GM18951 (cell line): ENCODE results near the gene SCAMP4.

Experiments used
- POLR2A ChIP-seq: IDR thresholded peaks from 4 replicates; pipeline ENCODE4 v1.6.1; 2011; ENCODE audit warnings: mild to moderate bottlenecking; ENCODE audit not compliant: insufficient read length, insufficient read depth; ENCODE audit errors: extremely low read depth
- in situ Hi-C: fragments of 300-500 bp; cut with MboI; formaldehyde crosslinking; loops from one replicate; pipeline ENCODE4 v1.12.0; 2022; ENCODE audit warnings: low sequenced_read_pairs, mixed read lengths, inconsistent platforms; ENCODE audit not compliant: unreplicated experiment

The SCAMP4 gene

DNA sequence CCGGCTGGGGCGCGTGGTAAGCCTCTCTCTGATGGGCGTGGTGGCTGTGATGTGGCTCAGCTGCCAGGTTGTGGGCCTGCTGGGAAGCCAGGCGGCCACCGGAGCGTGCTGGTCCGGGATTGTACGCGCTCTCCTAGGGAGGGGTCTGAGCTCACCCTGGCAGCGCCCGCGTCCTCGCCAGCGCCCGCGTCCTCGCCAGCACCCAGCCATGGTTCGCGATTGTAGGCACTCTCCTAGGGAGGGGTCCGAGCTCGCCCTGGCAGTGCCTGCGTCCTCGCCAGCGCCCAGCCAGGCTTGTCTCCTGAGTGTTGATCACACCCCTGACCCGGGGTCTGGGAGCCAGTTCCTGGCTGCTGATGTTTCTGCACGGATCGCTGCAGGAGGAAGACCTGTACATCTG, 13.8 kb downstream of the SCAMP4 start:
- in situ Hi-C loops: no loop called here
- TF ChIP-seq POLR2A: no peak

DNA sequence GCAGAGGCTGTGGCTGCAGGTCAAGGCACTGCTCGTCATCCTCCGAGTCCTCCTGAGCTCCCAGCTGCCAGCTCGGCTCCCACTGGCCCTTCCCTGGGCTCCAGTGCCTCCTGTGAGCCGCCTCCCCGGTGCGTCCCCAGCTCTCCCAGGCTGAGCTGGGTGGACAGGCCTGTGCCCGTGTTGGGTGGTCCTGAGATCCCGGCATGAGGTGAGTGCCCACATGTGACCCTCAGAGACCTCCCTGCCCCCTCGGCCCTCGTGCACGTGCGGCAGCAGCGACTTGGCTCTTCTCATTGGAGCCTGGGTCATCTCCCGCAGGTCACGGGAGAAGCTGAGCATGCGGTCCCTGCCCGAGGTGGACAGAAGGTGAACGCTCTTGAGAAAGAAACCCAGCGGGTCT, 15.4 kb downstream of the SCAMP4 start:
- in situ Hi-C loops: no loop called here
- no peak for TF ChIP-seq POLR2A

- TF ChIP-seq POLR2A: no peak
- in situ Hi-C loops: no loop called here
Measured at GRCh38 chr19:1921326-1921725, 16.1 kb downstream of the SCAMP4 start.

DNA sequence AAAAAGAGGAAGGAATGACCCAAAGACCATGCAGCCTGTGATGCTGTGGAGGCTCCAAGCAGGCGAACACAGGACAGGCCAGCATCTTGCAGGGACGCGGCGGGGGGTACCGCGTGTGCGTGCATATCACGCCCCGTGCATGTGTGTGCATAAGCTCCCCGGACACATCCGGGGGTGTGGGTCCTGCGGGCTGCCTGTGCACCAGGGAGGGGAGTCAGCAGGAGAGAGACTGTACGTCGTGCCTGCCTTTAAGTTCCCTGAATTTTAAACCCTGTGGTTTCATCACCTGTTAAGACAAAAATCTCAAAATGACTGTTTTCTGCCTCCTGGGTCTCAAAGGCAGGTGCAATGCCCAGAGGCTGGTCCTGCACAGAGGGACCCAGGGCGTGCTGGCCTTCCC, 16.6 kb downstream of the SCAMP4 start:
- in situ Hi-C loops: no loop called here

GRCh38 chr19:1922803-1923202, 17.6 kb downstream of the SCAMP4 start:
- in situ Hi-C loops: no loop called here
- TF ChIP-seq POLR2A: no peak

More for the DNA sequence above, 16.6 kb downstream of the SCAMP4 start:
- no peak for TF ChIP-seq POLR2A

DNA sequence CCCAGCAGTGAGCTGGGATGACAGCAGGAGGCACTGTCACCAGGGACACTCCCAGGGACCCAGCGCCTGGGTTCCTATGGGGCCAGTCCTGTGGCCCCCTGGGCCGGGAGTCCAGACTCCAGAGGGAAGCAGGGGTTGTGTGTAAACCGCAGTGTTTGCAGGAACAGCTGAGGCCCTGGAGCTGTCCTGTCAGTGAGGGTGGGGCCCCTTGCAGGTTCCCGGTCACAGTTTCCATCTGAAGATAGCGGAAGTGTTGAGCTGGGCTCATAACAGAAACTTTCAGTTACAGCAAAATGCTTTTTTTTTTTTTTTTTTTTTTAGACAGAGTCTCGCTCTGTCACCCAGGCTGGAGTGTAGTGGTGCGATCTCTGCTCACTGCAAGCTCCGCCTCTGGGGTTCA, 18.1 kb downstream of the SCAMP4 start:
- no peak for TF ChIP-seq POLR2A
- in situ Hi-C loops: no loop called here

GRCh38 chr19:1924320-1924961, 19.2 kb downstream of the SCAMP4 start:
- in situ Hi-C loops: no loop called here

DNA sequence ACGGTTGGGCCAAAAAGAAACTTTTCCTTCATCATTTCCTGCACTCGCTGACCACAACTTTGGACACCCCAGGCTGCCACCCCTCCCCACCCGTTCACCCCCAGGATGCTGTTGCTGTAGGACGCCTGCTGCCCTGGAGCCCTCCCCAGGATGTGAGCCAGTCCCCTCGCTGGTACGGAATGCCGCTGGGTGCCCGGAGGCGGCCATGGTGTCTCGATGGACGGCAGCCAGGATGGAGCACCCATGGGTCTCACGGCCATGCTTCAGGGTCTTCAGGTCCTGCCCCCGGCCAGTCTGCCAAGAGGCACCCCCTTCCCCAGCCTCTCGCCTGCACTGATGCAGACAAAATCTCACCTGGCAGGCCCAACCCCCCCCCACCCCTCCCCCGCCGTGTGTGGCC, 20.3 kb downstream of the SCAMP4 start:
- in situ Hi-C loops: no loop called here
- TF ChIP-seq POLR2A: no peak

More at GRCh38 chr19:1924320-1924961, 19.2 kb downstream of the SCAMP4 start:
- no peak for TF ChIP-seq POLR2A

DNA sequence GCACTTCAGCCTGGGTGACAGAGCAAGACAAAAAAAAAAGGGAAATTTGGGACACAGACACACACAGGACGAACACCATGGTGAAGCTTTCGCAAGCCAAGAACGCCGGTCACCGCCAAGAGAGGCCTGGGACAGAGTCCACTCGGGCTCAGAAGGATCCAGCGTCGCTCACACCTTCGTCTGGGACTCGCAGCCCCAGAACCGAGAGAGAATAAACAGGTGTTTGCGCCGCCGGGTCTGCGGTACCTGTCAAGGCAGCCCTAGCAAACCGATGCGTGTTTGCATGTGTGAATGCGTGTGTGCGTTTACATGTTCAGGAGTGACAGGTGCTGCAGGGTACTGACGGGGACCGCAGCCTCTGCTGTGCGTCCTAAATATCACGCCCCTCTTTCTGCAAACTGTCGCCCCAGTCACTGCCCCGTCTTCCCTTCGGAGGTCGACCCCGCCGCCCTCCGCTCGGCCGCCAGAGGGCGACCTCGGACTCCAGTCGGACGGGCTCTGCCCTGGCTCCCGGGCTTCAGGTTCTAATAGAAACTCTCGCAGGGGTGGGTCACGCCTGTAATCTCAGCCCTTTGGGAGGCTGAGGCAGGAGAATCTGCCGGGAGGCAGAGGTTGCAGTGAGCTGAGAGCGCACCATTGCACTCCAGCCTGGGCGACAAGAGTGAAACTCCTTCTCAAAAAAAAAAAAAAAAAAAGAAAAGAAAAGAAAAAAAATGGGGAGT, 24.0 kb downstream of the SCAMP4 start:
- TF ChIP-seq POLR2A: no peak
- in situ Hi-C loops: no loop called here

- in situ Hi-C loops: no loop called here
- no peak for TF ChIP-seq POLR2A
Measured at GRCh38 chr19:1931445-1931844, 26.2 kb downstream of the SCAMP4 start.

DNA sequence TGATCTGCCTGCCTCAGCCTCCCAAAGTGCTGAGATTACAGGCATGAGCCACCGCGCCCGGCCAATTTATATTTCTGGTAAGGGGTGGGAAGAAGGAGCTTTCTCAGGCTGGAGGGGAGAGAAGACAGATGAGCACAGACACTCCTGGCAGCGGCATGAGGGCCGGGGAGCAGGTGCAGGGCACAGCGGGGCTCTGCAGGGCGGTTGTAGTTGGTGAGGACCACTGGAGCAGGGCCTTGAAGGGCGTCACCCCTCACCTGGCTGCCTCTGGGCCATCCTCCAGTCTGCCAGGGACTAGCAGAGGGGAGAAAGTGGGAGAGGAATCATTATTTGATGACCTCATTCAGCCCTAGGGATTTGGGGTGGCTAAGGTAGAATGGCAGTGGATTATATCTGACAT, 27.2 kb downstream of the SCAMP4 start:
- no peak for TF ChIP-seq POLR2A
- in situ Hi-C loops: no loop called here

DNA sequence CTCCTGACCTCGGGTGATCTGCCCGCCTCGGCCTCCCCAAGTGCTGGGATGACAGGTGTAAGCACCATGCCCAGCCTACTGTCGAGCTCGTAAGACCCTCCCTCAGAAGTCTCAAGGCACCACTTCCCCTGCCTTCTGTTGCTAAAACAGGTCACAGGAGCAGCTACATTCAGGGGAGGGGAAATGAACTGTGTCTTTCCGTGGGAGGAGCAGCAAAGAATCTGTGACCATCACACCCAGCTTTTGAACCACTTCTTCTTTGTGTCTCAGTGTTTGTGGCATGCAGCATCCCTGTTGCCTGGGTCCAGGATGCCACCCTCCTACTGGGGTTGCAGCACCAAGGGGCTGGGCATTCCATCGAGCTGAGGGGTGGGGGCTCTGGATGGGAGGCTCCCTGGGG, 28.0 kb downstream of the SCAMP4 start:
- no peak for TF ChIP-seq POLR2A
- in situ Hi-C loops: no loop called here

DNA sequence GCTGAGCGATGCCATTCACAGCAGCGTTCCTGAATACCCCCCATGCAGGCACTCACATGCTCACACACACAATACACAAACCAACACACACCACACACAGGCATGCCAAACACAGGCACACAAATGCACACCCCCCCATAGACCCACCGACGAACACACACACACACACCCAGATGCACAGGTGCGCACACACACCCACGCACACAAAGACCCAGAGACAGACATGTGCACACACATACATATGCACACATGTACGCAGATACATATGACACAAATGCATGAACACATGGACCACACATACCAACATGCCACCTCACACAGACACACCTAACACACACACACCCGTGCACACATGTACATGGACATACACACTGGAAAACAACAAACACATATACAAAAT, 28.7 kb downstream of the SCAMP4 start:
- in situ Hi-C loops: no loop called here
- TF ChIP-seq POLR2A: no peak

DNA sequence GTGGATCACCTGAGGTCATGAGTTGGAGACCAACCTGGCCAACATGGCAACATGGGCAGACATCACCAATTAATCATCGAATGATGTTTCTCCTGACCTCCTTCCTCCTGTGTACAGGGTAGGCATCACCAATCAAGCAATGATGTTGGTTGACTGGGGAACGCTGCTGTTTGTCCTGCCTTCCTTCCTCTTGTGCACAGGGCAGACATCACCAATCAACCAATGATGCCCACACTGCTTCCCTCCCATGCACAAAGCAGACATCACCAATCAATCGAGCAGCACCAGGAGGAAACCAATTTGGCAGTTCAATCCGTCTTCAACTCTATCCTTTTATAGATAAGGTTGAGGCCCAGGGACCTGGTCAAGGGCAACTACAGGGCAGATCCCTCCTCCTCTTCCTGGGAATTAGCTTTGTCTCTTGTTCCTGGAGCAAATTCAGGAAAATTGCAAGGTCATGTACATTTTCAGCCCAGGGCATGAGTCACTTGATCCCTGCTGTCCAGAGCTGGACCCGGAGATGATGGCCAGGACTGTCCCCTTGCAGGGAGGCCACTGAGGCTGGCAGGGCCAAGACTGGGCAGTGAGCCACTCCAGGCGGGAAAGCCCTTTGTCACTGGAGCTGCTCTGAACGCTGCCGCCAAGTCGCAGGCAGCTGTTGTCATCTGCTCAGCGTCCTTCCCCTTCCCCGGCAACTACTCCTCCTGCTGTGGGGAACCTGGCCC, 30.4 kb downstream of the SCAMP4 start:
- in situ Hi-C loops: no loop called here
- no peak for TF ChIP-seq POLR2A

DNA sequence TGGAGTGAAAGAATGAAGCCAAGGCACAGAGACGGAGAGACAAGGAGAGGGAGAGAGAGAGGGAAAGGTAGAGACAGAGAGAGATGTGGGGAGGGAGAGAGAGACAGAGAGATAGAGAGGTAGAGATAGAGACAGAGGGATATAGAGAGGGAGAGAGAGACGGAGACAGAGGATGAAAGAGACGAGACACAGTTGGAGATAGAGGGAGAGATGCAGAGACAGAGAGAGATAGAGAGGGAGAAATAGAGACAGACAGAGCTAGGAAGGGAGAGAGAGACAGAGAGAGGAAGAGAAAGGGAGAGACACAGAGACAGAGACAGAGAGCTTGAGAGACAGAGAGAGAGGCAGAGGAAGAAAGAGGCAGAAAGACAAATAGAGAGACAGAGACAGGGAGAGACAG, 31.2 kb downstream of the SCAMP4 start:
- TF ChIP-seq POLR2A: no peak
- in situ Hi-C loops: no loop called here
